ENCODE results near the gene ATRIP. TPM values are rescaled to one million over a fixed set of nuclear protein-coding genes. Genes with fewer than 3 reads are reported as not detected.
"Not testable (repeated sequence)": the region's sequence is repeated elsewhere in the genome, so short reads cannot be mapped to it uniquely, and the experiment has no call there.

Gene ATRIP
- total and polyA plus RNA-seq, 10 of the 15 experiments (the other 5 are each of a cell fraction or from before 2014, with no cell fraction given) = 1.4 to 16.0 (median 10.1) TPM

GRCh38 chr3:48482822-48483221, 36.3 kb downstream of the ATRIP start:
- ATAC-seq; H3K9ac ChIP-seq (ENCODE audit: control insufficient read depth, insufficient read depth, low read length); H2AFZ ChIP-seq (ENCODE audit: control insufficient read depth, low read depth, low read length); DNase-seq (ENCODE audit: low read depth, low spot score); intact Hi-C loops (cut with micrococcal nuclease; ENCODE audit: unreplicated experiment); FAIRE-seq; BruUV-seq (replicated peaks); H3K9me3 ChIP-seq (replicated peaks; ENCODE audit: control insufficient read depth, insufficient read depth, low read length); H3K27me3 ChIP-seq (replicated peaks in 1 of 2; ENCODE audit: control insufficient read depth in 2 of 2, insufficient read depth in 2 of 2, low read length in 1 of 2); H4K20me1 ChIP-seq (ENCODE audit: control insufficient read depth, insufficient read depth); in situ Hi-C loops (cut with MboI); RAD21 ChIA-PET (ENCODE audit: unreplicated experiment); SMC1A ChIA-PET (ENCODE audit: uncharacterized antibody, unreplicated experiment); H3K4me3 ChIP-seq; H3K27ac ChIP-seq (ENCODE audit: control insufficient read depth, insufficient read depth); H3K36me3 ChIP-seq (ENCODE audit: control insufficient read depth in 2 of 2, insufficient read depth in 2 of 2, low read length in 1 of 2); H3K79me2 ChIP-seq (ENCODE audit: control insufficient read depth, insufficient read depth, low read length); H3K4me2 ChIP-seq (ENCODE audit: control insufficient read depth, insufficient read depth): not testable (repeated sequence)
- H3K4me1 ChIP-seq (ENCODE audit: control insufficient read depth, insufficient read depth, low read length) = peaks cover 14% of the 10 kb centered on the region
- ChIA-PET POLR2A (interaction anchor here (0.7 kb wide), 1 partner anchor 13 kb away, joined by 4 read pairs; no protein-coding TSS in a partner anchor), CTCF (interaction anchor here (1.2 kb wide), 1 partner anchor 10 kb away, joined by 4 read pairs; no protein-coding TSS in a partner anchor)
- WGBS (ENCODE audit: insufficient coverage, insufficient replicate concordance, low lambda C conversion rate, missing lambda C conversion rate) = 76% methylated on average over 6 of the region's 6 CpGs

GRCh38 chr3:48486952-48487351, 40.4 kb downstream of the ATRIP start:
- Histone ChIP-seq H3K4me2 (ENCODE audit: control insufficient read depth, insufficient read depth) (no peak overlapping the region), H3K9me3 (replicated peaks; ENCODE audit: control insufficient read depth, insufficient read depth, low read length) (no peaks in the 10 kb centered on the region), H4K20me1 (ENCODE audit: control insufficient read depth, insufficient read depth) (no peaks in the 10 kb centered on the region), H3K36me3 (ENCODE audit: control insufficient read depth in 2 of 2, insufficient read depth in 2 of 2, low read length in 1 of 2) (no peaks in the 10 kb centered on the region), H2AFZ (ENCODE audit: control insufficient read depth, low read depth, low read length) (no peak overlapping the region), H3K27me3 (replicated peaks in 1 of 2; ENCODE audit: control insufficient read depth in 2 of 2, insufficient read depth in 2 of 2, low read length in 1 of 2) (no peaks in the 10 kb centered on the region), H3K4me1 (ENCODE audit: control insufficient read depth, insufficient read depth, low read length) (no peaks in the 10 kb centered on the region), H3K4me3 (no peak overlapping the region), H3K27ac (ENCODE audit: control insufficient read depth, insufficient read depth) (no peak overlapping the region), H3K9ac (ENCODE audit: control insufficient read depth, insufficient read depth, low read length) (no peak overlapping the region), H3K79me2 (ENCODE audit: control insufficient read depth, insufficient read depth, low read length) (no peaks in the 10 kb centered on the region)
- ChIA-PET RAD21 (ENCODE audit: unreplicated experiment) (no interaction called here), POLR2A (no interaction called here), CTCF (interaction anchor here (0.7 to 1.3 kb wide), 2 partner anchors 62 to 648 kb away, joined by 3 read pairs; no protein-coding TSS in a partner anchor), SMC1A (ENCODE audit: uncharacterized antibody, unreplicated experiment) (no interaction called here)
- intact Hi-C loops (cut with micrococcal nuclease; ENCODE audit: unreplicated experiment) = no loop called here
- in situ Hi-C loops (cut with MboI) = no loop called here
- ATAC-seq (no peak), FAIRE-seq (no peak), DNase-seq (ENCODE audit: low read depth, low spot score) (no peak)
- WGBS (ENCODE audit: insufficient coverage, insufficient replicate concordance, low lambda C conversion rate, missing lambda C conversion rate) = 97% methylated on average over 5 of the region's 5 CpGs
- TF ChIP-seq USF2 (IDR thresholded peaks at IDR 0.05; ENCODE audit: borderline replicate concordance, low read depth, low read length) = no peak
- no peak for TF ChIP-seq KLF5 (IDR thresholded peaks at IDR 0.05; ENCODE audit: partially characterized antibody)
- TF ChIP-seq ZNF24 (IDR thresholded peaks at IDR 0.05) = no peak
- TF ChIP-seq PBX3 (IDR thresholded peaks at IDR 0.05; ENCODE audit: insufficient replicate concordance, low read depth, low read length) = no peak
- no peak for TF ChIP-seq RELA (IDR thresholded peaks at IDR 0.05; ENCODE audit: borderline replicate concordance, partially characterized antibody)
- no TSS peak for BruUV-seq (replicated peaks)

Measured in GM12878 (cell line).